HepG2 (cell line): ENCODE measurements around the gene CDKN3. TPM values are rescaled to one million over a fixed set of nuclear protein-coding genes. Genes with fewer than 3 reads are reported as not detected.

Experiments
- E2F1 ChIP-seq: sonication (generic); formaldehyde crosslinking; IDR thresholded peaks from 2 replicates; pipeline ENCODE4 v1.5.0; 2020; ENCODE audit warnings: missing genetic modification reagents
- EEA1 ChIP-seq: sonication (generic); formaldehyde crosslinking; IDR thresholded peaks from 2 replicates; pipeline ENCODE4 v1.5.1; 2020; ENCODE audit warnings: mild to moderate bottlenecking, missing genetic modification reagents, borderline replicate concordance
- FOXO1 ChIP-seq: sonication (generic); formaldehyde crosslinking; IDR thresholded peaks from 2 replicates; pipeline ENCODE4 v1.4.0; 2020; ENCODE audit warnings: missing genetic modification reagents
- HNRNPK ChIP-seq: fragments of 200-400 bp; formaldehyde crosslinking; IDR thresholded peaks from 2 replicates; pipeline ENCODE4 v1.6.1; 2018; ENCODE audit warnings: low read length, low read depth, moderate library complexity, mild to moderate bottlenecking; ENCODE audit not compliant: poor library complexity, severe bottlenecking
- KAT8 ChIP-seq: IDR thresholded peaks from 2 replicates; pipeline ENCODE4 v1.6.1; 2016; ENCODE audit warnings: missing genetic modification reagents, missing compliant biosample characterization
- KDM1A ChIP-seq: IDR thresholded peaks from 2 replicates; pipeline ENCODE4 v1.6.1; 2016; ENCODE audit warnings: missing compliant biosample characterization
- MAF1 ChIP-seq: sonication (generic); formaldehyde crosslinking; IDR thresholded peaks from 2 replicates; pipeline ENCODE4 v1.5.0; 2020; ENCODE audit warnings: missing genetic modification reagents, borderline replicate concordance
- NFE2L1 ChIP-seq: sonication (generic); formaldehyde crosslinking; IDR thresholded peaks from 2 replicates; pipeline ENCODE4 v1.4.0; 2020; ENCODE audit warnings: missing genetic modification reagents, mild to moderate bottlenecking, borderline replicate concordance
- NFIC ChIP-seq: IDR thresholded peaks from 2 replicates; pipeline ENCODE4 v1.6.1; 2012; ENCODE audit warnings: mild to moderate bottlenecking, low read length, inconsistent platforms
- PHB2 ChIP-seq: fragments of 450-650 bp; IDR thresholded peaks from 2 replicates; pipeline ENCODE4 v1.6.1; 2018; ENCODE audit not compliant: partially characterized antibody
- SRF ChIP-seq: IDR thresholded peaks from 2 replicates; pipeline ENCODE4 v1.6.1; 2011; ENCODE audit warnings: mild to moderate bottlenecking, low read depth, low read length, moderate library complexity
- SSRP1 ChIP-seq: IDR thresholded peaks from 2 replicates; pipeline ENCODE4 v1.6.1; 2016; ENCODE audit warnings: control low read depth
- TAF15 ChIP-seq: fragments of 200-400 bp; formaldehyde crosslinking; IDR thresholded peaks from one replicate; pipeline ENCODE4 v1.6.1; 2018; ENCODE audit warnings: mild to moderate bottlenecking, low read depth, low read length; ENCODE audit not compliant: poor library complexity, severe bottlenecking
- ZFP82 ChIP-seq: sonication (generic); formaldehyde crosslinking; IDR thresholded peaks from 2 replicates; pipeline ENCODE4 v1.5.1; 2020; ENCODE audit warnings: mild to moderate bottlenecking, missing genetic modification reagents, borderline replicate concordance
- ZNF33B ChIP-seq: sonication (generic); formaldehyde crosslinking; IDR thresholded peaks from 2 replicates; pipeline ENCODE4 v1.5.1; 2020; ENCODE audit warnings: mild to moderate bottlenecking, missing genetic modification reagents
- ZNF772 ChIP-seq: sonication (generic); formaldehyde crosslinking; IDR thresholded peaks from 2 replicates; pipeline ENCODE4 v1.5.0; 2020; ENCODE audit warnings: mild to moderate bottlenecking, missing genetic modification reagents
- polyA plus RNA-seq, 8 experiments: library from polyadenylated mRNA; depleted of rRNA in 3 of 8; stranded (reverse) in 7 of 8; unstranded in 1 of 8; fragments of >200 nt; fragmentation: Illumina TruSeq in 4 of 8; extraction: Trizol in 4 of 8; gene quantifications; 2 replicates each; pipeline versions ENCODE4 v1.2.1 to v1.2.3, GENCODE V29; 2011 to 2016; ENCODE audit warnings: low read depth in 4 of 8, missing spikeins in 1 of 8, mixed read lengths in 1 of 8; ENCODE audit not compliant: insufficient read depth in 1 of 8
- total RNA-seq, 5 experiments: library from RNA; depleted of rRNA; stranded (reverse); fragments of >200 nt; fragmentation: Illumina TruSeq; extraction: Trizol; gene quantifications; 2 replicates each; pipeline ENCODE4 v1.2.3, GENCODE V29; 2016; ENCODE audit warnings: low read depth in 1 of 5
- TF ChIP-seq, protein P1 (sequence below): sonication (generic); formaldehyde crosslinking; IDR thresholded peaks from 2 replicates; pipeline ENCODE4 v1.4.0; 2020; ENCODE audit warnings: mild to moderate bottlenecking, missing genetic modification reagents

The CDKN3 gene
- total and polyA plus RNA-seq, 2 of the 13 experiments (the other 11 are each of a cell fraction or from before 2014, with no cell fraction given) = 63.0 to 88.9 TPM

GRCh38 chr14:54440873-54441868 is 44.4 kb downstream of the CDKN3 start, which contains the start of gene CNIH1 (continued):
- TF ChIP-seq SRF (no peak), TAF15 (no peak), NFE2L1 (no peak), E2F1 (0 out of 2 replicates have a peak, but pooled peaks have one; percentile 1), HNRNPK (no peak), ZFP82 (CRISPR knock-in tag) (peak; percentile 64; the same call in 1 of the 2 replicates), KAT8 (CRISPR knock-in tag) (0 out of 2 replicates have a peak, but pooled peaks have one; percentile 50), ZNF33B (no peak; the same call in 1 of the 2 replicates), EEA1 (no peak; the same call in 1 of the 2 replicates), SSRP1 (CRISPR knock-in tag) (no peak), KDM1A (CRISPR knock-in tag) (0 out of 2 replicates have a peak, but pooled peaks have one; percentile 12), PHB2 (no peak), ZNF772 (CRISPR knock-in tag) (peak; percentile 73; the same call in 1 of the 2 replicates), MAF1 (CRISPR knock-in tag) (no peak), FOXO1 (CRISPR knock-in tag) (peak; percentile 64), NFIC (no peak)
- TF ChIP-seq, protein P1, sequence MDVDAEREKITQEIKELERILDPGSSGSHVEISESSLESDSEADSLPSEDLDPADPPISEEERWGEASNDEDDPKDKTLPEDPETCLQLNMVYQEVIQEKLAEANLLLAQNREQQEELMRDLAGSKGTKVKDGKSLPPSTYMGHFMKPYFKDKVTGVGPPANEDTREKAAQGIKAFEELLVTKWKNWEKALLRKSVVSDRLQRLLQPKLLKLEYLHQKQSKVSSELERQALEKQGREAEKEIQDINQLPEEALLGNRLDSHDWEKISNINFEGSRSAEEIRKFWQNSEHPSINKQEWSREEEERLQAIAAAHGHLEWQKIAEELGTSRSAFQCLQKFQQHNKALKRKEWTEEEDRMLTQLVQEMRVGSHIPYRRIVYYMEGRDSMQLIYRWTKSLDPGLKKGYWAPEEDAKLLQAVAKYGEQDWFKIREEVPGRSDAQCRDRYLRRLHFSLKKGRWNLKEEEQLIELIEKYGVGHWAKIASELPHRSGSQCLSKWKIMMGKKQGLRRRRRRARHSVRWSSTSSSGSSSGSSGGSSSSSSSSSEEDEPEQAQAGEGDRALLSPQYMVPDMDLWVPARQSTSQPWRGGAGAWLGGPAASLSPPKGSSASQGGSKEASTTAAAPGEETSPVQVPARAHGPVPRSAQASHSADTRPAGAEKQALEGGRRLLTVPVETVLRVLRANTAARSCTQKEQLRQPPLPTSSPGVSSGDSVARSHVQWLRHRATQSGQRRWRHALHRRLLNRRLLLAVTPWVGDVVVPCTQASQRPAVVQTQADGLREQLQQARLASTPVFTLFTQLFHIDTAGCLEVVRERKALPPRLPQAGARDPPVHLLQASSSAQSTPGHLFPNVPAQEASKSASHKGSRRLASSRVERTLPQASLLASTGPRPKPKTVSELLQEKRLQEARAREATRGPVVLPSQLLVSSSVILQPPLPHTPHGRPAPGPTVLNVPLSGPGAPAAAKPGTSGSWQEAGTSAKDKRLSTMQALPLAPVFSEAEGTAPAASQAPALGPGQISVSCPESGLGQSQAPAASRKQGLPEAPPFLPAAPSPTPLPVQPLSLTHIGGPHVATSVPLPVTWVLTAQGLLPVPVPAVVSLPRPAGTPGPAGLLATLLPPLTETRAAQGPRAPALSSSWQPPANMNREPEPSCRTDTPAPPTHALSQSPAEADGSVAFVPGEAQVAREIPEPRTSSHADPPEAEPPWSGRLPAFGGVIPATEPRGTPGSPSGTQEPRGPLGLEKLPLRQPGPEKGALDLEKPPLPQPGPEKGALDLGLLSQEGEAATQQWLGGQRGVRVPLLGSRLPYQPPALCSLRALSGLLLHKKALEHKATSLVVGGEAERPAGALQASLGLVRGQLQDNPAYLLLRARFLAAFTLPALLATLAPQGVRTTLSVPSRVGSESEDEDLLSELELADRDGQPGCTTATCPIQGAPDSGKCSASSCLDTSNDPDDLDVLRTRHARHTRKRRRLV = no peak
